GM18507 (cell line): Measurements from ENCODE around the gene PRKAR1B.
A peak's percentile ranks its signal among the peaks of the same experiment; 100 is the strongest.

Experiments used
- DNase-seq: peaks from one replicate; pipeline ENCODE4 v3.0.0; 2011; ENCODE audit warnings: low read depth; ENCODE audit not compliant: insufficient read length; ENCODE audit errors: extremely low spot score
- FAIRE-seq: peaks from 2 replicates; lab custom pipeline; 2011; peaks lifted over from hg19 to GRCh38; lab: Jason Lieb, UNC

The PRKAR1B gene

DNA sequence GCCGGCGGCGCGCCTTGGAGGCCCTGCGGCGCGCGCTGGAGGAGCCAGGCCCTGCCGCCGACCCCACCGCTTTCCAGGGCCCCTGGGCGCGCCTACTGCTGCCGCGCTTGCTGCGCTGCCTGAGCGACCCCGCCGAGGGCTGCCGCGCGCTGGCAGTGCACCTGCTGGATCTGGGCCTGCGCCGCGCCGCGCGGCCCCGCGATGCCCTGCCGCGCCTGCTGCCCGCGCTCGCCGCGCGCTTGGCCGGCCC, 302 bp downstream of the PRKAR1B start:
- DNase-seq (no peak), FAIRE-seq (no peak)

DNA sequence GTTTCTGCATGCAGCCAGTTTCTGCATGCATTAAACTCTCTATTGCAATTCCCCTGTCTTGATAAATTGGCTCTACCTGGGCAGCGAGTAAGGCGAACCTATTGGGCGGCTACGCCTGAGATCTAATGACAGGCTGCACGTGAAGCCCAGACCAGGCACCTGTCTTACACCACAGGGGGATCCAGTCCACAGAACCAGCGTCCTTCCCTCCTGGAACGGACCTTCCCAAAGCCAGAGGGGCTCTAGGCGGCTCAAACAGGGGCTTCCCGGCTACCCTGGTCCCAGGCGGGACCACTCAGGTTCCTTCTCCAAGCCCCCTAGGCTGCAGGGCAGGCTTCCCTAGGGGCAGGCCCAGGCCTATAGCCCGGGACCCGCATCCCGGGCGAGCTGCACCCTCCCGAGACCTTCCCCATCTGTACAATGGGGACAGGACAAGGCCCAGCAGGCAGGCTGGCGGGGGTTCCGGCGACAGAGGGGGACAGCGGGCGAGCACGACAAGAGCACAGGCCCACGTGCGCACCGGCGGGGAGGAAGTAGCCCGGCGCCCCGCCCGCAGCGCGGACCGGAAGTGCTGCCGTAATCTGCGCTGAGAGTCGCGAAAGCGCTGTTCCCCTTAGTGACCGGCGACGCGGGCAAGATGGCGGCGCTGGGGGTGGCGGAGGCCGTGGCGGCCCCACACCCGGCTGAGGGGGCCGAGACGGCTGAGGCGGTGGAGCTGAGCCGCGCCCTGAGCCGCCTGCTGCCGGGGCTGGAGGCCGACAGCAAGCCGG, 812 bp downstream of the PRKAR1B start, which contains the start of gene DNAAF5:
DNAAF5 (plus strand) TSS at position 616 of the 770 bp plus-strand sequence; CDS start at position 638, 22 bp downstream.
- FAIRE-seq (peak; percentile 84), DNase-seq (peak; percentile 91)

- FAIRE-seq (no peak), DNase-seq (no peak)
These were observed 1.7 kb downstream of the PRKAR1B start for GRCh38 chr7:725223-726005.

DNA sequence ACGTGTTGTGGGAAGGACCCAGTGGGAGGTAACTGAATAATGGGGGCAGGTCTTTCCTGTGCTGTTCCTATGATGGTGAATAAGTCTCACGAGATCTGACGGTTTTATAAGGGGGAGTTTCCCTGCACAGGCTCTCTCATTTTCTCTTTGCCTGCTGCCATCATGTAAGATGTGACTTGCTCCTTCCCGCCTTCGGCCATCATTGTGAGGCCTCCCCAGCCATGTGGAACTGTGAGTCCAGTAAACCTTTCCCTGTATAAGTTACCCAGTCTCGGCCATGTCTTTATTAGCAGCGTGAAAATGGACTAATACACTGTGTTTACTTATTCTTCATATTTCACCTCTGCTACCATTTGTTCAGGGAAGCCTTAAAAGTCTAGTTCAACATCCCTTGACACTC, 2.8 kb downstream of the PRKAR1B start:
- FAIRE-seq: no peak

DNA sequence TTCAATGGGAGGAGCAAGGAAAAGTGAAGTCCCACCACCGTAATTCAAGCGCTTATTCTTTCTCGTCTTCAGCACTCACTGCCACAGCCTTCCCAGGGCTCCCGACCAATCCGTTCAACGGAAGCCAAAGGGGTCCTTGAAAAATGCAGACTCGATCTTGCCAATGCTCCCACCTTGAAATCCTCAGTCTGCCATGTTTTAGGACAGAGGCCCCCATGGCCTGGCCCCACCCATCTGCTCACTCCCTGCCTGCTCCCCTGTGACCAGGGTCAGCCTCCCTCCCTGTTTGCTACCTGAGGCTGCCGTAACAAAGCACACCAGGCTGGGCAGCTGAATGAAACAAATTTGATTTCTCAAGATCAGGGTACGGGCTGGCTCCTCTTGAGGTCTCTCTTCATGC, 3.5 kb downstream of the PRKAR1B start:
- no peak for FAIRE-seq
- no peak for DNase-seq

More for the DNA sequence above, 2.8 kb downstream of the PRKAR1B start:
- no peak for DNase-seq

- DNase-seq (no peak), FAIRE-seq (no peak)
These were observed 5.3 kb downstream of the PRKAR1B start for GRCh38 chr7:721619-722248.

DNA sequence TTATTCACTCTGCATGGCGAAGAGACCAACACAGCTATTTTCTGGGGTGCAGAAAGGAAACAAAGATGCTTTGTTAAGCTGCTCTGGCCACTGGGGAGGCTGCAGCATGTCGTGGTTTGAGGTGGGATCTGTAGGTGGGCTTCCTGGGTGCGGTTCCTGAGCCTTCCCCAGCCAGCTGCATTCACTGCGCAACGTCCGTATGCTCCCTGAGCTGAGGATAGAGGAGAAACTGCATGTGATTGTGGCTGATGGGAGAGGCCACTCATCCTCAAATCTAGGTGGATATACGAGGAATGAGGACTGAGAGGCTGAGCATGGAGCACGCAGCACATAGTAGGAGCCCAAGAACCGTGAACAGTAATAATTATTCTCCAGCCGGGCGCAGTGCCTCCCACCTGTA, 10.4 kb downstream of the PRKAR1B start:
- FAIRE-seq: no peak
- DNase-seq: no peak

DNA sequence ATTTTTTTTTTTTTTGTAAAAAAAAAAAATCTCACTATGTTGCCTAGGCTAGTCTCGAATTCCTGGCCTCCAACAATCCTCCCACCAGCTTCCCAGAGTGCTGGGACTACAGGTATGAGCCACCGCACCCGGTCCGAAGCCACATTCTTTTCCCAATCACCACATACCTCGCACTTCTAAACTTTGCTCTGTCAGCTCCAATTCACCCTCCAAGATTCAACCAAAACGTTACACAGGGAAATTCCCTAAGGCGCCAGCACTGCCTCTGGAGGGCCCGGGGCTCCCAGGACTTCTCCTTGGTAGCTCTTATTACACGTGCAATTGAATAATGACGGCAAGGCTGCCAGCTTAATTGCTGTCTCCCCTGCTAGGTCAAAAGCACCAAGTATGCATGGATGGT, 10.9 kb downstream of the PRKAR1B start:
- no peak for DNase-seq
- FAIRE-seq: no peak

DNA sequence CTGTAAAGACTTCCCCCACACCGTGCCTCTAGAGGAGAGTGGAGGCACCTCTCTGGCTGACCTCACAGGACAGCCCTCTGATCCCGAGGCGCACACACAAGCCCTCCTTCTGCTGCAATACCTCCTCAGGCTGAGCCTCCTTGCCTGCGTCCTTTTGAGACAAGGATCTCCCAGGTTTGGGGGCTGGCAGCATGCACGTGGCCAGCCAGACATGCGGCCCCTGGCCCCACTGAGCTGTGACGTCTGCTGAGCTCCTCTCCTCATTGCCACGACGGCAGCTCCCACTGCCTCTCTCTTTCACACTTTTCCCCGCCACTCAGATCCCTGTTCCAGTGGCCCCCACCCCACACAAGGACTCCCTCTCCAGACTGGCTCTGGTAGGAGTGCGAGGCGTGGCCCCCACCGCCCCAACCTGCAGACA, 12.8 kb downstream of the PRKAR1B start:
- DNase-seq (no peak), FAIRE-seq (no peak)

DNA sequence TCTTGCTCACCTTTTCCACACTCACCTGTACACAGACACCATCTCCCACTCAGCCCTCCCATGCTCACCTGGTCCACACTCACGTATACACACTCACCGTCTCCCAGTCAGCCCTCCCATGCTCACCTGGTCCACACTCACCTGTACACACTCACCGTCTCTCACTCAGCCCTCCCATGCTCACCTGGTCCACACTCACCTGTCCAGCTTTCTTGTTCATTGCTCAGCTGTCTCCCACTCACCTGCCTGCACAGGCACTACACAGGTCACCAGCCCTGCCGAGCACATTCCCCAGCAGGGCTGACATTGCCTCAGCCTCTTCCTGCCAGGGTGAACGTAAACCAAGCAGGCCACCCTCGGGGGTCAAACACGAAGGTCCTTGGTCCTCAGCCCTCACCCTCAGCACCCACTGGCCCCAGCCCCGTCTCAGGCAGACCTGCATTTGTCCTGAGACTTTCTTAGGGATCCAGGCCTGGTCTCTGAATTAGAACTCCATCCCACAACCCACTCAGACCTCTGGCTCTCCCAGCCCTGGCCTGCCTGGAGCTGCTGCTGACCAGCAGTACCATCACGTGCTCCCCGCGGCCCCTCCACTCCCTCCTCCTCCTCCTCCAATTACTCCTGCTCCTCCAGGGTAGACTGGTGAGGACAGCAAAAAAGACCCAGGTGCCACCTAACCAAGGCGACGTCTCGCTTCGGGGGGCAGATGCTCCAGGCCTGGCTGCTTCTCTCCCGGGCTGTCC, 13.4 kb downstream of the PRKAR1B start:
- FAIRE-seq (no peak), DNase-seq (no peak)

GRCh38 chr7:713139-713457, 14.0 kb downstream of the PRKAR1B start:
- FAIRE-seq (no peak), DNase-seq (no peak)

DNA sequence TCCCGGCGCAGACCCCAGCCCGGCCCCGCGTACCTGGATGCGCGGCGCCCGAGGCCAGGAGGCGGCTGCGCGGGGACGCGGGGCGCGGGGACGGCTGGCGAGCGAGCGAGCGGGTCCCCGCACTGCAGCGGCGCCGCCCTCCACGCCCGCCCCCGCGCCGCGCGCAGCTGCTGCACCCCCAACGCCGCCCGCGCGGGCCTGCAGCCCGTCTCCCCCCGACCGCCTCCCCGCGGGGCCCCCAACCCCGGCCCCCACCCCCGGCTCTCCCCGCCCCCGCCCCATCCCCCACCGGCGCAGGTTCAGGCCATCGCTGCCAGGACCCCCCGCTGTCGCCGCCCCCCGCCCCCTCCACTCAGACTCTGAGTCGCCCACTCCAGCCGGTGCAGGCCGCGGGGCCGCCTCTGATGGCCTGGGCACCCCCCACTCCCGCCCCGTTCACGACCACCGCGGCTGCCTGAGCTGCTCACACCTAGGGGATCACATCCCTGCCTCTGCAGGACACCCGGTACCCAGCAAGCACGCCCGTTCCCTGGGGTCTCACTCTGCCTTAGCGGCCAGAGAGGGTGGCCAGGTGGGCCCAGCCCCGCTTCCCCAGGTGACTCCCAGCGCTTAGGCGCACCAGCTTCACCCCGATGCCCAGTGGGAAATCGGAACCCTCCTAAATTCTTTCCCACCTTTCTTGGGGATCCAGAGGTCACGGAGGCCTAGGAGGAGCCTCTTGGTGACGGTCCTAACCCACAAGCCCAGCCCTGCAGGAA, 14.5 kb downstream of the PRKAR1B start:
- DNase-seq (no peak), FAIRE-seq (no peak)

DNA sequence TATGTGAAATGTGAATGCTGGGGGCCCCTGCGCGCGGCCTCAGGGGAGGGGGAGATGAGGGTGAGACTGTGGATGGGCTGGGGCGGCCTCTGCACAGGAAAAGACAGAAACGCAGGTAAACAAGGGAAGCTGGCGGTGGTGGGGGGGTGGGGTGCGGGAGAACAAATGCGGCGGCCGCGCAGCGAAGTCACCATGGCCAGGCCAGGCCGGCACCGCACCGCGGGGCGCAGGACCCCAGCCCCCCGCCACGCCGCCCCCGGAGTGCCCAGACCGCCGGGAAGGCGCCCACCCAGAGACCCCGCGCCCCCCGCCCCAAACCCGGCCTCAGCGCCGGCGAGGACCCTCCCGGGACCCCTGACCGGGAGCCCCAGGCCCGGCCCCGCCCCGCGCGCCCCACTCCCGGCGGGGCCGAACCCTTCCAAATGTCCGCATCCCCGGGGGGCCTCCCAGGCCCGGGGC, 15.1 kb downstream of the PRKAR1B start:
- DNase-seq: no peak
- FAIRE-seq: no peak

GRCh38 chr7:711093-711921, 15.8 kb downstream of the PRKAR1B start:
- no peak for FAIRE-seq

DNA sequence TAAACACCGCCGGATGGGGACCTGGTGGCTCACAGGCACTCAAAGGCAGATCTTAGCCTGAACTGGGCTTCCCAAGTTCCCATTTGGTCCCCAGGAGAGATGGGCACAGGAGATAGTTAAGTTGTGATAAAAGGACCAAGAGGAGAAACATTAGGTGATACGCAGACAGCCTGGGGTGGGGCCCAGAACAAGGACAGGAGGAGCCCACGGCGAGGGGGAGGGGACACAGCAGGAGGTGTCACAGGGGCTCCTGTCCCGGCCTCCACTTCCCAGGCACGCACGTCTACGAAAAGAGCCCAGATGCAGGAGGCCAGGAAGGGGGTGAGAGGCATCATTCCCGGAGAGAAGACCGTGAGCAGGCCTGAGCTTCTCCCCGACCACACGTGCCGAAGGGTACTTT, 16.9 kb downstream of the PRKAR1B start:
- FAIRE-seq (no peak), DNase-seq (no peak)

More at GRCh38 chr7:711093-711921, 15.8 kb downstream of the PRKAR1B start:
- no peak for DNase-seq

DNA sequence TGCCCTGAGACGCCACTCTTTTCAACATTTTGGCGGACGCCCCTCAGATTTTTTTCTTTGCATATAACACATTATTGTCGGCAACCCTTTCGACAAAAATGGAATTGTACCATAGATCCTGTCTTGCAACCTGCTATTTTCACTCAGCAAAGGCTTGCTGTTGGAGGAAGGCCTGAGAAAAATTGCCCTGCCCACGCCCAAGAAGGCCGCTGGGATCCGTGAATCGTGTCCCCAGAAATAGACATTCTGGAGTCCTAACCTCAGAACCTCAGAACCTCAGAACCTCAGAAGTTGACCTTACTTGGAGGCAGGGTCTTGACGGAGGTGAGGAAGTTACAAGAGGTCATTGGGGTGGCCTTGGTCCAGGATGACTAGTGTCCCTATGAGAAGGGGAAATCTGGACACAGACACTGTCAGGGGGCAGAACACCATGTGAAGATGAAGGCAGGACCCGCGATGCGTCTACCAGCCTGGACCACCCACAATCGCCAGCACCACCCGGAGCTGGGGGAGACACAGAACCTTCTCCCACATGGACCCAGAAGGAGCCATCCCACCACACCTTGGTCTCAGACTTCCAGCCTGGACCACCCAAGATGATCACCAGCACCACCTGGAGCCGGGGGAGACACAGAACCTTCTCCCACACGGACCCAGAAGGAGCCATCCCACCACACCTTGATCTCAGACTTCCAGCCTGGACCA, 19.6 kb downstream of the PRKAR1B start:
- FAIRE-seq (no peak), DNase-seq (no peak)

GRCh38 chr7:706721-707120, 20.4 kb downstream of the PRKAR1B start:
- no peak for DNase-seq

GRCh38 chr7:703049-703448, 24.0 kb downstream of the PRKAR1B start:
- DNase-seq (no peak), FAIRE-seq (no peak)

More at GRCh38 chr7:706721-707120, 20.4 kb downstream of the PRKAR1B start:
- FAIRE-seq: no peak
